Neural progenitor cell (in vitro differentiated cells): ENCODE data around the gene IL17C. TPM values are rescaled to one million over a fixed set of nuclear protein-coding genes. Genes with fewer than 3 reads are reported as not detected.

Experiments
- DNase-seq: peaks from one replicate; pipeline ENCODE4 v3.0.0-alpha.2; 2016; ENCODE audit warnings: low spot score
- H2AFZ ChIP-seq: fragments of 200-600 bp; sonication (generic); replicated peaks from 2 replicates; pipeline ENCODE4 v1.6.1; 2016; ENCODE audit warnings: antibody characterized with exemption
- H3F3A ChIP-seq: fragments of 200-600 bp; sonication (generic); 2 replicates; pipeline ENCODE4 v1.6.1; 2016; ENCODE audit warnings: antibody characterized with exemption, low read depth
- H3K27ac ChIP-seq: fragments of 200-600 bp; sonication (generic); 2 replicates; pipeline ENCODE4 v1.5.1; 2016; ENCODE audit warnings: mild to moderate bottlenecking
- H3K27me3 ChIP-seq: fragments of 200-600 bp; sonication (generic); 2 replicates; pipeline ENCODE4 v1.6.1; 2016; ENCODE audit warnings: mild to moderate bottlenecking, moderate library complexity
- H3K36me3 ChIP-seq: fragments of 200-600 bp; sonication (generic); 2 replicates; pipeline ENCODE4 v1.5.1; 2016
- H3K4me1 ChIP-seq: fragments of 200-600 bp; sonication (generic); 2 replicates; pipeline ENCODE4 v1.6.1; 2016; ENCODE audit warnings: mixed run types
- H3K4me2 ChIP-seq: fragments of 200-600 bp; sonication (generic); 2 replicates; pipeline ENCODE4 v1.6.1; 2016
- H3K4me3 ChIP-seq: fragments of 200-600 bp; sonication (generic); 2 replicates; pipeline ENCODE4 v1.5.1; 2016
- H3K79me2 ChIP-seq: fragments of 200-600 bp; sonication (generic); 2 replicates; pipeline ENCODE4 v1.6.1; 2016; ENCODE audit warnings: low read depth
- H3K9ac ChIP-seq: fragments of 200-600 bp; sonication (generic); 2 replicates; pipeline ENCODE4 v1.6.1; 2016
- H3K9me3 ChIP-seq: fragments of 200-600 bp; sonication (generic); 2 replicates; pipeline ENCODE4 v1.5.1; 2016; ENCODE audit warnings: low read depth
- H4K20me1 ChIP-seq: fragments of 200-600 bp; sonication (generic); 2 replicates; pipeline ENCODE4 v1.6.1; 2016; ENCODE audit warnings: low read depth
- H3K27ac Mint-ChIP-seq: 3 replicates; pipeline ENCODE4 v1.8.0; 2021; ENCODE audit warnings: mixed read lengths
- H3K27me3 Mint-ChIP-seq: 2 replicates; pipeline ENCODE4 v1.8.0; 2022; ENCODE audit warnings: low read depth, mild to moderate bottlenecking, inconsistent platforms, moderate library complexity, mixed read lengths; ENCODE audit not compliant: insufficient read depth
- H3K36me3 Mint-ChIP-seq: 3 replicates; pipeline ENCODE4 v1.8.0; 2021; ENCODE audit warnings: mixed read lengths
- H3K4me1 Mint-ChIP-seq: 3 replicates; pipeline ENCODE4 v1.8.0; 2021; ENCODE audit warnings: mixed read lengths
- H3K4me3 Mint-ChIP-seq: 3 replicates; pipeline ENCODE4 v1.8.0; 2021; ENCODE audit warnings: mild to moderate bottlenecking, moderate library complexity, mixed read lengths
- H3K9me3 Mint-ChIP-seq: 3 replicates; pipeline ENCODE4 v1.8.0; 2020; ENCODE audit warnings: mixed read lengths
- CTCF ChIP-seq: fragments of 200-600 bp; sonication (generic); IDR thresholded peaks from 2 replicates; pipeline ENCODE4 v1.5.1; 2017; ENCODE audit warnings: antibody characterized with exemption, mild to moderate bottlenecking
- EZH2 ChIP-seq: fragments of 200-600 bp; sonication (generic); IDR thresholded peaks from 2 replicates; pipeline ENCODE4 v1.6.1; 2017; ENCODE audit warnings: antibody characterized with exemption, mild to moderate bottlenecking, moderate library complexity
- EZH2phosphoT487 ChIP-seq: fragments of 200-600 bp; sonication (generic); IDR thresholded peaks from 2 replicates; pipeline ENCODE4 v1.6.1; 2017; ENCODE audit warnings: antibody characterized with exemption
- total RNA-seq: library from RNA; depleted of rRNA; stranded (reverse); fragments of >200 nt; gene quantifications from 2 replicates; pipeline ENCODE4 v1.2.3, GENCODE V29; 2015; ENCODE audit warnings: low replicate concordance

The IL17C gene
- total RNA-seq, 1 donor from 2014 or later, result not detected

GRCh38 chr16:88596483-88596882, 41.9 kb upstream of the IL17C start:
- no peaks in the 10 kb centered on the region for H3K9me3 ChIP-seq
- no peaks in the 10 kb centered on the region for H3F3A ChIP-seq
- H3K79me2 ChIP-seq, result peaks cover 26% of the 10 kb centered on the region
- H2AFZ ChIP-seq, result no peak overlapping the region
- H3K9ac ChIP-seq, result no peak overlapping the region
- no peak for DNase-seq
- TF ChIP-seq EZH2, result no peak
- no peak for TF ChIP-seq EZH2phosphoT487
- TF ChIP-seq CTCF, result no peak
- peaks cover 2% of the 10 kb centered on the region for H3K4me1 Mint-ChIP-seq
- no peaks in the 10 kb centered on the region for H3K9me3 Mint-ChIP-seq
- H3K4me3 Mint-ChIP-seq, result no peak overlapping the region
- peaks cover 20% of the 10 kb centered on the region for H3K36me3 Mint-ChIP-seq
- no peak overlapping the region for H3K4me2 ChIP-seq
- no peak overlapping the region for H3K27ac Mint-ChIP-seq
- no peaks in the 10 kb centered on the region for H3K27me3 ChIP-seq
- H3K27me3 Mint-ChIP-seq, result peaks cover 6% of the 10 kb centered on the region
- no peak overlapping the region for H3K4me3 ChIP-seq
- no peaks in the 10 kb centered on the region for H3K36me3 ChIP-seq
- no peak overlapping the region for H3K27ac ChIP-seq
- peaks cover 16% of the 10 kb centered on the region for H4K20me1 ChIP-seq
- no peaks in the 10 kb centered on the region for H3K4me1 ChIP-seq

GRCh38 chr16:88597856-88598491, 40.4 kb upstream of the IL17C start:
- TF ChIP-seq CTCF (no peak), EZH2 (no peak), EZH2phosphoT487 (no peak)

GRCh38 chr16:88599092-88599733, 39.2 kb upstream of the IL17C start:
- Histone ChIP-seq H3F3A (no peaks in the 10 kb centered on the region), H3K27me3 (no peaks in the 10 kb centered on the region), H3K4me2 (no peak overlapping the region), H3K9ac (no peak overlapping the region), H3K9me3 (no peaks in the 10 kb centered on the region), H2AFZ (no peak overlapping the region), H3K36me3 (no peaks in the 10 kb centered on the region), H3K4me3 (no peak overlapping the region), H3K27ac (no peak overlapping the region), H4K20me1 (peaks cover 5% of the 10 kb centered on the region), H3K79me2 (peaks cover 16% of the 10 kb centered on the region), H3K4me1 (no peaks in the 10 kb centered on the region)
- no peak overlapping the region for H3K4me3 Mint-ChIP-seq
- peaks cover 2% of the 10 kb centered on the region for H3K27me3 Mint-ChIP-seq
- peaks cover 16% of the 10 kb centered on the region for H3K36me3 Mint-ChIP-seq
- H3K9me3 Mint-ChIP-seq, result no peaks in the 10 kb centered on the region
- H3K27ac Mint-ChIP-seq, result no peak overlapping the region
- DNase-seq, result no peak
- TF ChIP-seq EZH2phosphoT487 (no peak), EZH2 (no peak), CTCF (no peak)
- H3K4me1 Mint-ChIP-seq, result no peaks in the 10 kb centered on the region

More at GRCh38 chr16:88597856-88598491, 40.4 kb upstream of the IL17C start:
- H3K27ac Mint-ChIP-seq, result no peak overlapping the region
- Histone ChIP-seq H3K4me1 (no peaks in the 10 kb centered on the region), H3F3A (no peaks in the 10 kb centered on the region), H3K4me2 (no peak overlapping the region), H3K79me2 (peaks cover 26% of the 10 kb centered on the region), H3K9me3 (no peaks in the 10 kb centered on the region), H3K9ac (no peak overlapping the region), H3K27me3 (no peaks in the 10 kb centered on the region), H3K27ac (no peak overlapping the region), H3K36me3 (no peaks in the 10 kb centered on the region), H2AFZ (no peak overlapping the region), H4K20me1 (peaks cover 14% of the 10 kb centered on the region), H3K4me3 (no peak overlapping the region)
- H3K4me3 Mint-ChIP-seq, result no peak overlapping the region
- no peaks in the 10 kb centered on the region for H3K9me3 Mint-ChIP-seq
- H3K36me3 Mint-ChIP-seq, result peaks cover 16% of the 10 kb centered on the region
- H3K4me1 Mint-ChIP-seq, result peaks cover under 1% of the 10 kb centered on the region
- DNase-seq, result no peak
- H3K27me3 Mint-ChIP-seq, result peaks cover 2% of the 10 kb centered on the region
